OCI-LY1 (cell line): ENCODE data around the gene SORL1-AS1.
"Not testable (repeated sequence)": the region's sequence is repeated elsewhere in the genome, so short reads cannot be mapped to it uniquely, and the experiment has no call there.

ENCODE experiments used
- H2AFZ ChIP-seq: fragments of 200-600 bp; sonication (generic), shearing (Covaris generic); 2 replicates; pipeline ENCODE4 v1.6.0; 2014; ENCODE audit warnings: antibody characterized with exemption, mild to moderate bottlenecking, low read length
- H3F3A ChIP-seq: fragments of 200-600 bp; sonication (generic), shearing (Covaris generic); 2 replicates; pipeline ENCODE4 v1.6.0; 2014; ENCODE audit warnings: mild to moderate bottlenecking, antibody characterized with exemption, low read length, moderate library complexity; ENCODE audit not compliant: insufficient read depth
- H3K27ac ChIP-seq: fragments of 200-600 bp; sonication (generic); 2 replicates; pipeline ENCODE4 v1.5.1; 2014; ENCODE audit warnings: low read length, mixed run types, mild to moderate bottlenecking, low read depth; ENCODE audit not compliant: poor library complexity, severe bottlenecking
- H3K27me3 ChIP-seq: fragments of 200-600 bp; sonication (generic); 2 replicates; pipeline ENCODE4 v1.6.0; 2014; ENCODE audit warnings: antibody characterized with exemption, mild to moderate bottlenecking, low read length, moderate library complexity; ENCODE audit not compliant: insufficient read depth
- H3K36me3 ChIP-seq: fragments of 200-600 bp; sonication (generic); 2 replicates; pipeline ENCODE4 v1.6.1; 2014; ENCODE audit warnings: mild to moderate bottlenecking, antibody characterized with exemption, low read length, moderate library complexity, mixed read lengths; ENCODE audit not compliant: insufficient read depth
- H3K4me1 ChIP-seq: fragments of 200-600 bp; sonication (generic); 2 replicates; pipeline ENCODE4 v1.5.1; 2014; ENCODE audit warnings: mild to moderate bottlenecking, low read length, moderate library complexity; ENCODE audit not compliant: insufficient read depth, severe bottlenecking
- H3K4me2 ChIP-seq: fragments of 200-600 bp; sonication (generic), shearing (Covaris generic); 2 replicates; pipeline ENCODE4 v1.6.1; 2014; ENCODE audit warnings: low read length
- H3K4me3 ChIP-seq: fragments of 200-600 bp; sonication (generic); 2 replicates; pipeline ENCODE4 v1.5.1; 2014; ENCODE audit warnings: low read length, low read depth, mild to moderate bottlenecking, mixed read lengths; ENCODE audit not compliant: poor library complexity, severe bottlenecking
- H3K79me2 ChIP-seq: fragments of 200-600 bp; shearing (Covaris generic); 2 replicates; pipeline ENCODE4 v1.6.1; 2016; ENCODE audit warnings: mixed run types, low read length, mixed read lengths; ENCODE audit not compliant: insufficient read depth
- H3K9ac ChIP-seq: fragments of 200-600 bp; sonication (generic), shearing (Covaris generic); 2 replicates; pipeline ENCODE4 v1.6.1; 2014; ENCODE audit warnings: mild to moderate bottlenecking, low read length, mixed read lengths
- H3K9me2 ChIP-seq: fragments of 200-600 bp; sonication (generic), shearing (Covaris generic); 2 replicates; pipeline ENCODE4 v1.6.1; 2014; ENCODE audit warnings: low read depth, mild to moderate bottlenecking, low read length, mixed read lengths
- H3K9me3 ChIP-seq: fragments of 200-600 bp; shearing (Covaris generic); 2 replicates; pipeline ENCODE4 v1.6.1; 2014; ENCODE audit warnings: low read length, mixed read lengths
- H4K20me1 ChIP-seq: fragments of 200-600 bp; sonication (generic), shearing (Covaris generic); 2 replicates; pipeline ENCODE4 v1.6.0; 2016; ENCODE audit warnings: mild to moderate bottlenecking, low read length; ENCODE audit not compliant: insufficient read depth
- CTCF ChIP-seq: fragments of 200-600 bp; sonication (generic), shearing (Covaris generic); IDR thresholded peaks from 2 replicates; pipeline ENCODE4 v1.5.1; 2017; ENCODE audit warnings: mild to moderate bottlenecking, antibody characterized with exemption, low read length, moderate library complexity, mixed read lengths
- EZH2 ChIP-seq: fragments of 200-600 bp; sonication (generic), shearing (Covaris generic); IDR thresholded peaks from 2 replicates; pipeline ENCODE4 v1.8.0; 2017; ENCODE audit warnings: borderline replicate concordance, mixed run types, mild to moderate bottlenecking, antibody characterized with exemption, low read length, moderate library complexity, mixed read lengths

Gene SORL1-AS1

GRCh38 chr11:121412711-121413415 lies 39.9 kb downstream of the SORL1-AS1 start:
- Histone ChIP-seq H2AFZ (no peak overlapping the region), H3F3A (no peaks in the 10 kb centered on the region), H3K79me2 (no peaks in the 10 kb centered on the region), H3K4me3 (no peak overlapping the region), H4K20me1 (no peaks in the 10 kb centered on the region), H3K27me3 (no peaks in the 10 kb centered on the region), H3K36me3 (no peaks in the 10 kb centered on the region), H3K4me1 (peaks cover 23% of the 10 kb centered on the region), H3K9ac (no peak overlapping the region), H3K27ac (no peak overlapping the region), H3K9me2 (no peaks in the 10 kb centered on the region), H3K4me2 (no peak overlapping the region), H3K9me3 (no peaks in the 10 kb centered on the region)
- no peak for TF ChIP-seq CTCF
- no peak for TF ChIP-seq EZH2

GRCh38 chr11:121412000-121412587 lies 40.7 kb downstream of the SORL1-AS1 start:
- no peaks in the 10 kb centered on the region for H3K9me2 ChIP-seq
- H3K4me1 ChIP-seq: peaks cover 23% of the 10 kb centered on the region
- H3K27ac ChIP-seq: no peak overlapping the region
- H3K79me2 ChIP-seq: no peaks in the 10 kb centered on the region
- no peaks in the 10 kb centered on the region for H3K36me3 ChIP-seq
- TF ChIP-seq CTCF: no peak
- no peak for TF ChIP-seq EZH2
- no peak overlapping the region for H3K4me3 ChIP-seq
- no peak overlapping the region for H3K9ac ChIP-seq
- no peaks in the 10 kb centered on the region for H3K9me3 ChIP-seq
- no peak overlapping the region for H3K4me2 ChIP-seq
- H4K20me1 ChIP-seq: no peaks in the 10 kb centered on the region
- H3K27me3 ChIP-seq: no peaks in the 10 kb centered on the region
- no peak overlapping the region for H2AFZ ChIP-seq
- no peaks in the 10 kb centered on the region for H3F3A ChIP-seq

GRCh38 chr11:121411330-121411729 lies 41.4 kb downstream of the SORL1-AS1 start:
- peaks cover 28% of the 10 kb centered on the region for H3K4me1 ChIP-seq
- not testable (repeated sequence) for H3F3A ChIP-seq, H3K9me3 ChIP-seq, H3K9me2 ChIP-seq, H3K4me2 ChIP-seq, H3K9ac ChIP-seq, H2AFZ ChIP-seq, H3K4me3 ChIP-seq, H4K20me1 ChIP-seq, H3K79me2 ChIP-seq, H3K36me3 ChIP-seq, H3K27ac ChIP-seq, H3K27me3 ChIP-seq

- H3K4me1 ChIP-seq: peaks cover 39% of the 10 kb centered on the region
- H3K9me3 ChIP-seq, H3K27me3 ChIP-seq, H3K4me3 ChIP-seq, H3K9me2 ChIP-seq, H3K27ac ChIP-seq, H4K20me1 ChIP-seq, H3F3A ChIP-seq, H3K4me2 ChIP-seq, H2AFZ ChIP-seq, H3K79me2 ChIP-seq, H3K9ac ChIP-seq, H3K36me3 ChIP-seq: not testable (repeated sequence)
These were observed 42.7 kb downstream of the SORL1-AS1 start for GRCh38 chr11:121410041-121410440.
